DOHH2 (cell line): ENCODE measurements around the gene SH3BP5.
A peak's percentile ranks its signal among the peaks of the same experiment; 100 is the strongest.

ENCODE experiments used
- H3F3A ChIP-seq: fragments of 200-600 bp; sonication (generic), shearing (Covaris generic); 2 replicates; pipeline ENCODE4 v1.6.0; 2016; ENCODE audit warnings: antibody characterized with exemption, mild to moderate bottlenecking; ENCODE audit not compliant: control insufficient read depth, insufficient read depth
- H3K27ac ChIP-seq: fragments of 200-600 bp; sonication (generic); 2 replicates; pipeline ENCODE4 v1.5.1; 2014; ENCODE audit warnings: low read depth, mild to moderate bottlenecking, low read length, moderate library complexity
- H3K27me3 ChIP-seq: fragments of 200-600 bp; sonication (generic); 2 replicates; pipeline ENCODE4 v1.6.1; 2014; ENCODE audit warnings: mild to moderate bottlenecking, low read length, mixed read lengths; ENCODE audit not compliant: control insufficient read depth
- H3K36me3 ChIP-seq: fragments of 200-600 bp; sonication (generic); 2 replicates; pipeline ENCODE4 v1.6.1; 2014; ENCODE audit warnings: mild to moderate bottlenecking, low read length, moderate library complexity, mixed read lengths; ENCODE audit not compliant: control insufficient read depth
- H3K4me1 ChIP-seq: fragments of 200-600 bp; sonication (generic); 2 replicates; pipeline ENCODE4 v1.6.1; 2014; ENCODE audit warnings: mild to moderate bottlenecking, low read length, mixed read lengths; ENCODE audit not compliant: control insufficient read depth
- H3K4me2 ChIP-seq: fragments of 200-600 bp; sonication (generic); 2 replicates; pipeline ENCODE4 v1.6.0; 2014; ENCODE audit warnings: mild to moderate bottlenecking, low read length, moderate library complexity
- H3K4me3 ChIP-seq: fragments of 200-600 bp; sonication (generic); 2 replicates; pipeline ENCODE4 v1.5.1; 2014; ENCODE audit warnings: mild to moderate bottlenecking, low read length, mixed read lengths
- H3K79me2 ChIP-seq: fragments of 200-600 bp; sonication (generic); 2 replicates; pipeline ENCODE4 v1.6.1; 2014; ENCODE audit warnings: mild to moderate bottlenecking, low read length, mixed read lengths; ENCODE audit not compliant: control insufficient read depth
- H3K9me2 ChIP-seq: fragments of 200-600 bp; sonication (generic); replicated peaks from 2 replicates; pipeline ENCODE4 v1.6.1; 2014; ENCODE audit warnings: mild to moderate bottlenecking, low read length, mixed read lengths; ENCODE audit not compliant: control insufficient read depth
- H3K9me3 ChIP-seq: fragments of 200-600 bp; sonication (generic); 2 replicates; pipeline ENCODE4 v1.6.1; 2014; ENCODE audit warnings: antibody characterized with exemption, low read length, mixed read lengths; ENCODE audit not compliant: control insufficient read depth, insufficient read depth
- H4K20me1 ChIP-seq: fragments of 200-600 bp; sonication (generic); 2 replicates; pipeline ENCODE4 v1.6.0; 2014; ENCODE audit warnings: low read depth, mild to moderate bottlenecking, antibody characterized with exemption, low read length, moderate library complexity; ENCODE audit not compliant: control insufficient read depth, insufficient read depth
- CTCF ChIP-seq: fragments of 200-600 bp; sonication (generic); IDR thresholded peaks from one replicate; pipeline ENCODE4 v1.5.1; 2014; ENCODE audit warnings: antibody characterized with exemption, mild to moderate bottlenecking, low read depth, low read length; ENCODE audit not compliant: poor library complexity, severe bottlenecking
- EZH2phosphoT487 ChIP-seq: fragments of 200-600 bp; sonication (generic); IDR thresholded peaks from 2 replicates; pipeline ENCODE4 v1.6.1; 2017; ENCODE audit warnings: borderline replicate concordance, mild to moderate bottlenecking, antibody characterized with exemption, low read length, moderate library complexity, mixed read lengths

The SH3BP5 gene

GRCh38 chr3:15297608-15298350, 34.6 kb downstream of the SH3BP5 start:
- Histone ChIP-seq H3K4me3 (no peak overlapping the region), H3K9me3 (no peaks in the 10 kb centered on the region), H3K4me1 (peaks cover 39% of the 10 kb centered on the region), H3K4me2 (no peak overlapping the region), H3K36me3 (peaks cover 40% of the 10 kb centered on the region), H3K79me2 (peaks cover 27% of the 10 kb centered on the region), H3K27ac (no peak overlapping the region), H3F3A (peaks cover 2% of the 10 kb centered on the region; the same call in 1 of the 2 replicates), H3K9me2 (no peaks in the 10 kb centered on the region), H4K20me1 (no peaks in the 10 kb centered on the region), H3K27me3 (no peaks in the 10 kb centered on the region)
- TF ChIP-seq EZH2phosphoT487 (no peak), CTCF (no peak)

- no peaks in the 10 kb centered on the region for H3K9me2 ChIP-seq
- no peaks in the 10 kb centered on the region for H3K27me3 ChIP-seq
- H3K27ac ChIP-seq = peak overlapping the region; percentile 50
- H3K4me1 ChIP-seq = peaks cover 53% of the 10 kb centered on the region
- no peaks in the 10 kb centered on the region for H4K20me1 ChIP-seq
- H3F3A ChIP-seq = peaks cover 2% of the 10 kb centered on the region; the same call in 1 of the 2 replicates
- H3K36me3 ChIP-seq = peaks cover 27% of the 10 kb centered on the region
- no peaks in the 10 kb centered on the region for H3K9me3 ChIP-seq
- H3K79me2 ChIP-seq = peaks cover 39% of the 10 kb centered on the region
- peak overlapping the region; percentile 61 for H3K4me2 ChIP-seq
- TF ChIP-seq EZH2phosphoT487 (no peak), CTCF (no peak)
- H3K4me3 ChIP-seq = peak overlapping the region; percentile 26
Observed at GRCh38 chr3:15295506-15295905, 36.9 kb downstream of the SH3BP5 start.

GRCh38 chr3:15294929-15295328, 37.5 kb downstream of the SH3BP5 start:
- Histone ChIP-seq H3K9me2 (no peaks in the 10 kb centered on the region), H4K20me1 (no peaks in the 10 kb centered on the region), H3K79me2 (peaks cover 38% of the 10 kb centered on the region), H3K36me3 (peaks cover 26% of the 10 kb centered on the region), H3K4me3 (peak overlapping the region; percentile 26), H3K27me3 (no peaks in the 10 kb centered on the region), H3K9me3 (no peaks in the 10 kb centered on the region), H3F3A (peaks cover 2% of the 10 kb centered on the region; the same call in 1 of the 2 replicates), H3K27ac (peak overlapping the region; percentile 50), H3K4me1 (peaks cover 49% of the 10 kb centered on the region), H3K4me2 (peak overlapping the region; percentile 61)
- TF ChIP-seq CTCF = no peak
- TF ChIP-seq EZH2phosphoT487 = no peak
